GM10248 (cell line): ENCODE measurements around the gene HSD17B7.

Experiments used
- CTCF ChIA-PET: fragments of 300-600 bp; sonication (Branson Sonifier 250); formaldehyde crosslinking; extraction: SDS; loops from one replicate; lab custom pipeline; 2021; ENCODE audit warnings: antibody characterized with exemption; lab: Yijun Ruan, JAX
- POLR2A ChIA-PET: fragments of 350-650 bp; sonication (Branson Sonifier 250); formaldehyde crosslinking; extraction: SDS; loops from one replicate; lab custom pipeline; 2020; ENCODE audit warnings: antibody characterized with exemption; lab: Yijun Ruan, JAX
- DNase-seq: peaks from one replicate; pipeline ENCODE4 v3.0.0; 2012; ENCODE audit errors: extremely low spot score
- TF ChIP-seq, protein P1 (sequence below): IDR thresholded peaks from 2 replicates; pipeline ENCODE4 v1.5.1; 2012; ENCODE audit warnings: mild to moderate bottlenecking, low read depth; ENCODE audit errors: extremely low read depth, missing control alignments, control extremely low read depth

The HSD17B7 gene

DNA sequence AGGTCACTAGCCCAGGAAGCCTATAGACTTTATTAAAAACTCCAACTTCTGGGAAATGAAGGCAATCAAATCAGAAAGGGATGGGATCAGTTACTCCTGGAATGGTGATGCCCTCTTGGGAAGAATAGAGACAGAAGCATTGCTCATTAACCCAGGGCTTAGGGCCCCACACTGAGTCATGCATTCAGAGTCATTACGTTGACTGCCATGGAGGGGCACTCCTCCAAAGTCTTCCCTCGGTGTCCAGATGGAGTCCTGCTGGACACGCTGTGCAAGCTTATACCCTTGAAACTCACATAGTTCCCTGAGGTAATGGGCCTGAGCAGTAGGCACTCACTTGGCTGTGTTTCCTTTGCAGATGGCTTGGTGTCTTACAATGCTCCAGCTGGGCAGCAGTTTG, 35.2 kb upstream of the HSD17B7 start:
- DNase-seq = no peak
- TF ChIP-seq, protein P1, sequence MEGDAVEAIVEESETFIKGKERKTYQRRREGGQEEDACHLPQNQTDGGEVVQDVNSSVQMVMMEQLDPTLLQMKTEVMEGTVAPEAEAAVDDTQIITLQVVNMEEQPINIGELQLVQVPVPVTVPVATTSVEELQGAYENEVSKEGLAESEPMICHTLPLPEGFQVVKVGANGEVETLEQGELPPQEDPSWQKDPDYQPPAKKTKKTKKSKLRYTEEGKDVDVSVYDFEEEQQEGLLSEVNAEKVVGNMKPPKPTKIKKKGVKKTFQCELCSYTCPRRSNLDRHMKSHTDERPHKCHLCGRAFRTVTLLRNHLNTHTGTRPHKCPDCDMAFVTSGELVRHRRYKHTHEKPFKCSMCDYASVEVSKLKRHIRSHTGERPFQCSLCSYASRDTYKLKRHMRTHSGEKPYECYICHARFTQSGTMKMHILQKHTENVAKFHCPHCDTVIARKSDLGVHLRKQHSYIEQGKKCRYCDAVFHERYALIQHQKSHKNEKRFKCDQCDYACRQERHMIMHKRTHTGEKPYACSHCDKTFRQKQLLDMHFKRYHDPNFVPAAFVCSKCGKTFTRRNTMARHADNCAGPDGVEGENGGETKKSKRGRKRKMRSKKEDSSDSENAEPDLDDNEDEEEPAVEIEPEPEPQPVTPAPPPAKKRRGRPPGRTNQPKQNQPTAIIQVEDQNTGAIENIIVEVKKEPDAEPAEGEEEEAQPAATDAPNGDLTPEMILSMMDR = no peak
- ChIA-PET CTCF (no interaction called here), POLR2A (no interaction called here)

DNA sequence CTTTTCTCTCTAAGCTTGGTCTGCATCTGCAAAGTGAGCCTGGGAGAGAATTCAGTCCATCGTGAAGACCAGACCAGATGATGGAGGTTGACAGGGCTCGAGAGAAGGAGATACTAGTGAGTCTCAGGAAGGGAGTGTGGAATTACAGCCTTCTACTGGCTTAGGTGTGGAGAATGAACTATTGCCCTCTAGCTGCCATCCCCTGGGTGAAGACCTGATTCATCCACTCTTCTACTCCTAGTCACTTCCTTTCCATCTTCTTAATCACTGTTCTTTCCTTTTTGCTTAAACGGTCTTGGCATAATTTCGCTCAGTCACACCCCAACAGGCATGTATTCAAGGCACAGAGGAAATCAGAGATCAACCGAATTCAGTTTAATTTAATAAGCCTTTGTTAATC, 34.0 kb upstream of the HSD17B7 start:
- CTCF ChIA-PET = no interaction called here
- TF ChIP-seq, protein P1 = peak; percentile 20
- POLR2A ChIA-PET = no interaction called here
- DNase-seq = no peak

DNA sequence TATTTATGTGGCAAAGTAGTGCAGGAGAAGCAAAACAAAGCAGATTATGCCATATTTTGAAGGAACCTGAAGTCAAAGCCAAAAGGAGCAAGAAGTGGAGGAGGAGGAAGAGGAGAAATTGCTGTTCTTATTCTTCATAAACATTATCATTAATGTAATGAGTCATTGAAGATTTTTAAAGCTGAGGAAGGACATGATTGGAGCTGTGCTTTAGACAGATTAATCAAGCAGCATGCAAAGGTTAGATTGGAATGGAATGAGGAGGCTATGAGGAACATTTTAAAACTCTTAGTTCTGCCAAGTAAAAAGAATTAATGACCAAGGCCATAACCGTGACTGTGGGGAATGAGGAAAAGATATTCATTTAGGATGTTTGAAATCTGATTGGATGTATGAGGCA, 33.0 kb upstream of the HSD17B7 start:
- TF ChIP-seq, protein P1 = no peak
- POLR2A ChIA-PET = no interaction called here
- no peak for DNase-seq
- CTCF ChIA-PET = no interaction called here

DNA sequence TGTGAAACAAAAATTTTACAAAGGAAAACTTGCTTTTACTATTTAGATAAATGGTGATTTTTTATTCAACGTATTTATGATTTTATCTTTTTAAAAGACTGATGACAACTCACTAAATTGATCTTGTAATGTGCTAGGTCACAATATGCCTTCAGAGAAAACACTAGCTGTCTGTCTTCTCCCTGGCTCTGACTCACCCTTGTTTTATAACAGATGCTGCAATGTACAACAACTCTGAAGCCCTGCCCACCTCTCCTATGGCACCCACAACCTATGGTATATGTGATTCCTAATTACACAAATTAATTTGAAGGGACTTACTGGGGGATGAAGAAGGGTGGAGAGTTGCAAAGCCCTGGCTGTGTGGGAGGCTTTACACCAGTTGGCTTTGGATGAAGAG, 24.7 kb upstream of the HSD17B7 start:
- TF ChIP-seq, protein P1 = no peak
- ChIA-PET POLR2A (no interaction called here), CTCF (interaction anchor here (1.0 to 1.3 kb wide), 2 partner anchors 140 to 153 kb away, joined by 3 to 5 read pairs; no protein-coding TSS in a partner anchor)
- DNase-seq = no peak

DNA sequence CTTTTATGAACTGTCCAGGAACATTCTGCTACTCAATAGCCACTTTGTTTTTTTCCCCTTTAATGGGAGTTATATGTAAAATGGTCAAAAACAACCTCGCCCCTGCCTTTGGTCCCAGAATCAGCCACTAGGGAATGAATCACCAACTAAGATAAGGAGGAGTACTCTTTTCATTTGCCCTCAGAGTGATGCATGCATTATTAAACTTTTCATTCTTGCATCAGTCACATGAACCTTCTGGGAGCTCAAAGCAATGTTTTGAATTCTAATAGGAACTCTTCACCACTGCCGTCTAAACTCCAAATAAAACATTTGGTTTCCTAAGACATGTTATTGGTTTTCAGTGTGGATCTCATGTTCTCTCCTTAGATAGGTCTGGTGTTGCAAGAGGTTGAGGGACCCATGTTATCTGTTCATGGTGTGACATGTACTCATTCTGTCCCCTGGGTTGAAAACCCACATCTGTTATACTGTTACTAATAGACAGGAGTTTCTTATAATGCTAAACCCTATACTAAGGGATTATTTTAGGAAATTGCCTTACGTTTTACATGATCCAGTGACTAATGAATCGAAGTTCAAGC, 17.8 kb upstream of the HSD17B7 start:
- POLR2A ChIA-PET = no interaction called here
- CTCF ChIA-PET = no interaction called here
- TF ChIP-seq, protein P1 = no peak
- no peak for DNase-seq

DNA sequence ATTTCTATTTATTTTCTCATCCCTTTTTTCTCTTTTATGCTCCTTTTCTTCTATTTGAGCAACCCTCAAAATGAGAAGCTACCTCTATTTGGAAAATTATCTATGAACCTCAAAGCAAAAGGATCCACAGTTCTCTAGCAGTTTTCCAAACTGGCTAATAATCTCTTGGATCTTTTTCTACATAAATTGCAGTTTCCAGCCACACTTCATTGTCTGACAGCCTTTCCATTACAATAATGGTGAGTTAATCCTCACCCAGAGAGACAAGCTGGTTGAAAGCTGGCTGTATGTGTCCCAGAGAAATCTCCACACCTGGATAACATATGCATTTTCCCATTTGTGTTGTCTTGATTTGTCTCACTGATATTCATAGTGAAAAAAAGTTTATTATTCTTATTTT, 16.5 kb upstream of the HSD17B7 start:
- no peak for DNase-seq
- POLR2A ChIA-PET = no interaction called here
- CTCF ChIA-PET = no interaction called here
- TF ChIP-seq, protein P1 = no peak
